GM19043 (cell line): ENCODE measurements around the gene THEM4.
"Not testable (repeated sequence)": the region's sequence is repeated elsewhere in the genome, so short reads cannot be mapped to it uniquely, and the experiment has no call there.

ENCODE experiments used
- ATAC-seq: cut with Tn5 transposase; IDR thresholded peaks from one replicate; pipeline ENCODE4 v1.9.1; 2021; ENCODE audit warnings: low read depth; ENCODE audit not compliant: unreplicated experiment

Gene THEM4

DNA sequence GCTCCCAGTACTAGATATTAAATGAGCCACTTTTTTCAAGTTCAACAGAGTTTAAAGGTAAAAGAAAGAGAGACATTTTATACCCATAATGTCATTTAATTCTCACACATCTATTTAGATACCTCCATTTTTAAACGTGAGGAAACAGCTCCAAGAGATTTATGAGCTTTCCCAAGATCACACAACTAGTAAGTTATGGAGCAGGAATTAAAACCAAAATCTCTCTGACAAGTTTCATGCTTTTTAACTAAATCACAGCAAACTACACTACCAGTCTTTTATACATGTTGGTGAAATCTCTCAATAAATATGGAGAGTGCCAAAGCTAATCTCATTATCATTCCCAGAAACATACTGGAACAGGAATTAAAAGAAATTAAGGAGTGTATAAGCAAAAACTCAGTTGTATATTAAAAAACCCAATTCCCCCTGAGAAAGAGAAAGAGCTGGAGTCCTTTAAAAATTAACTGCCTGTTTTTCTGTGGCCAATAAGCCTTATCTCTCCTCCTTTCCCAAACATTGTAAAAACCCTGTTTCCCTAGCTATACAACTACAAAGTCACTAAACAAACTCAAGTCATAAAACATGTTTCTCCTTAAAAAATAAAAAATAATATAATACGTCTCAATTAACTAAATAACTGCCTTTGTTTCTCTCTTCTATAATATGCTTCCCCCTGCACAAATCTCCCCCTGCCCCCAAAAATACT is 26.7 kb upstream of the THEM4 start:
- no peak for ATAC-seq

DNA sequence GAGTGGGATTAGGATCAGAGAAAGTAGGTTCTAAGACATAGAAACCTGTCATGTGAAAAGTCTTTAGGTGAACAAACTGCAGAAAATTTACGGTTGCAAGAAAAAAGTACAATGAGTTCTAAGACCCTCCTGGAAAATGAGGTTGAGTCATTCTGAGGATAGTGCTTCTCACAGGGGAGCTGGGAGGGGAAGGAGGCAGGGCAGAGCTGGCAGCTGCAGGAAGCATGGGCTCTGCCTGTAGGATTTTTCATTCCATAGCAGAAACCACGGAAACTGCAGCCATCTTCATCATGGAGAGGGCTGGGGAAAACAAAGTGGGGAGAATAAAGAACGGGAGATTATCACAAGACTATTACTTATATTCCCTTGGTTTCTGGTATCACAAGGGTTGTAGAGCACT is 25.8 kb upstream of the THEM4 start:
- no peak for ATAC-seq

DNA sequence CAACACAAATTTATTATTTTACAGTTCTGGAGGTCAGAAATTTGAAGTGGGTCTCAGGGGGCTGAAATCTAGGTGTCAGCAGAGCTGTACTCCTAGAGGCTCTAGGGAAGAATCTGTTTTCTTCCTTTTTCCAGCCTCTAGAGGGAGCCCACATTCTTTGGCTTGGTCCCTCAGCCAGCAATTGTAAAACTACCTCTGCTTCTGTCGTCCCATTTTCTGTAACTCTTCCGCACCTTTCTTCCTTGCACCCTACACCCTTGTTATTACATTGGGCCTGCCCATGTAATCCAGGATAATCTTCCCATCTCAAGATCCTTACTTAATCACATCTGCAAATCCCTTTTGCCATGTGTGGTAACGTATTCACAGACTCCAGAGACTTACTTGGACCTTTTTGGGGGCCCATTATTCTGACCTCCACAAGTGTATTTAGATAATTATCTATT is 24.8 kb upstream of the THEM4 start:
- ATAC-seq = no peak

GRCh38 chr1:151924691-151925587 is 15.6 kb upstream of the THEM4 start:
- ATAC-seq = no peak

- no peak for ATAC-seq
Observed at GRCh38 chr1:151923422-151923821, 14.1 kb upstream of the THEM4 start.

DNA sequence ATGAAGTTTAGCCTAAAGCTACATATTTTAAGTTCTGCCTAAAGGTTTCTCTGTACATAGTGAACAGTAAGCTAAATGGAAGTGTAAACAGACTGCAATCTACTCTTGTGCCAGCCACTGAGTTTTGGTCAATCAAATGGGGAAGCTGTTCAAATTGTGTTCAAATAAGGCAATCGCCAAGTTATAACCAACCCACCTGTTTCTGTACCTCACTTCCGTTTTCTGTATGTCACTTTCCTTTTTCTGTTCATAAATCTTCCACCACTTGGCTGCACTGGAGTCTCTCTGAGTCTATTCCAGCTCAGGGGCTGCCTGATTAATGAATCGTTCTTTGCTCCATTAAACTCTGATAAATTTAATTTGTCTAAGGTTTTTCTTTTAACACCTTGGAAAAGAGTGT is 10.8 kb upstream of the THEM4 start:
- ATAC-seq = no peak

- ATAC-seq = no peak
Observed at GRCh38 chr1:151918819-151919610, 9.7 kb upstream of the THEM4 start.

DNA sequence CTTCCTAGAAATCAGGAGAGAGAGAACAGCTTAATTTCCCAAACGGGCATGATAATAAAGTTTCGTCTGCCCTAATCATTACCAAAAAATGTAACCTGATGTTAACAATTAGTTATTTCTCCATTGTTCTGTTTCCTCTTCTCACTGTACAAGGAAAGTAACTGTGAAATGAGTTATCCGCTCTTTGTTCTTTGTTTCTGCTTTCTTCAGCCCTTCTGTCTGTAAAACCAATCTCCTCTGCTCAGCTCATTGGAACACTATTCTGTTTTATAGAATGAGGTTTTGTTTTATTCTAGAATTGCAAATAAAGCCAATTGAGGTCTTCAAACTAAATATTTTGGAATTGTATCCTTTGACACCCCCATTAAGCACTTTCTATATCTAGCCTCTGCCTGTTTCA is 8.8 kb upstream of the THEM4 start:
- ATAC-seq = no peak

- no peak for ATAC-seq
Observed at GRCh38 chr1:151916726-151917370, 7.5 kb upstream of the THEM4 start.

- ATAC-seq = no peak
Observed at GRCh38 chr1:151915061-151915686, 5.9 kb upstream of the THEM4 start.

- no peak for ATAC-seq
Observed at GRCh38 chr1:151914076-151914475, 4.8 kb upstream of the THEM4 start.

DNA sequence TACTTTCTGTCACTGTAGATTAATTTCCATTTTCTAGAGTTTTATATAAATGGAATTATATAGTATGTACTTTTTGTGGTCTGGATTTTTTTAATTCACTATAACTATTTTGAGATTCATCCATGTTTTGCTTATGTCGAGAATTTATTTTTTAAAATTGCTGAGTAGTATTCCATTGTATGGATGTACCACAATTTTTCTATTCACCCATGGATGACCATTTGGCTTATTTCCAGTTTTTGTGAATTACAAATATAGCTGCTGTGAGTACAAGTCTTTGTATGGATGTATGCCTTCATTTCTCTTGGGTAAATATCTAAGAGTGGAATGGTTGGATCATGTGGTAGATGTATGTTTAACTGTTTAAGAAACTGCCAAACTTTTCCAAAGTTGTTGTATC is 3.7 kb upstream of the THEM4 start:
- no peak for ATAC-seq

DNA sequence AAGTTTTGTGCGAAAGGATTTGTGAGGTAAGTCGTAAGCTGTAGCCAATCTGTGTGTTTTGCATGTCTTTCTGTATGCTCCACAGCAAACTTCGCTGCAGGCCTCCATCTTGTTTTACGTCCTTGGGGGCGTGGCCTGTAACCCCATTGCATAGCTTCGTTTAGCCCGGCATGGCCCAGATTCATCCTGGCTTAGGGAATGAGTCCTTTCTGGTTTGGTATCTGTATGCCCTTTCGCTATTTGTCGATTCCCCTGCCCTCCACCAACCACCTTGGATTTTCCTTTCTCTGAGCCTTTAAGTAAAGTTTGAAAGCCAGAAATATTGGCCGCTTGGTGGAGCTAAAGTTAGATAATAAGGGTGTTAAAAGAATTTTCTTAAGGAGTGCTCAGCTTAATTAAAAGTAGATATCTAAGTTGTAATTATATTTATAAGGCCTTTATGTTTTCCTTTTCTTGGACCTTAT is 1.1 kb downstream of the THEM4 start:
- no peak for ATAC-seq

DNA sequence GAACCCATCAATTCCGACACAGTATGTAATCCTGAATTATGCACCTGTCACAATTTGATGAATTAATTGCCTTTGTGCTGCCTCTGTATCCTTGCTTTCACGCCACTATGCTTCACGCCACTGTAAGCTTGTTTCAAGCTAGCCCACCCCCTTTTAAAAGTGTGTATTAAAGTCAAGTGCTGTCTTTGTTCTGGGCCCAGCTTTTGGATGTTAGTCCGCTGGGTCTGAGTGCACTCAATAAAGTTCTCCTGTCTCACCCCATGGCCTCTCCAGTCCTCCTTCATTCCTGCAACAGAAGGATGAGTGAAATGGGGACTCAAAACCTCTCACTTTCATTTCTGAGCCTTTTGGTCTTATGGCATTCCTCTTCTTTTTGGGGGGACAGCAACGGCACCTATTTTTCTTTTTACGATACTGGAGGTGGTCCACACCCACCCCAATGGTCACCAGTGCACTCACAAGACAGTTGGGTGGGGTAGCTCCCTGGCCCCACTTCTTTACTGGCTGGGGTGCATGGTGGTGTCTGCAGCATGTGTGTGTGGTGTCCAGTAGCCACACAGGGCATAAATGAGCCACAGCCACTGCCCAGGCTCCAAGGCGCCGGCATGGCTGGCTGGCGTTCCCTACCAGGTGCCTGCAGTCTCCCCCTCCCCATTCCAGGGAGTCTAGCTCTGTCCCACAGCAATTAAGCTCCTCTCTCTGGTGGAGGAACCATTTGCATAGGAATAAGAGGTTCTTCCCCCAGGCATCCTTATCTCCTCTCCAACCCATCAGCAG is 1.8 kb downstream of the THEM4 start:
- no peak for ATAC-seq

- not testable (repeated sequence) for ATAC-seq
Observed at GRCh38 chr1:151906324-151906645, 3.0 kb downstream of the THEM4 start.

- ATAC-seq = not testable (repeated sequence)
Observed at GRCh38 chr1:151905443-151906323, 3.6 kb downstream of the THEM4 start.

DNA sequence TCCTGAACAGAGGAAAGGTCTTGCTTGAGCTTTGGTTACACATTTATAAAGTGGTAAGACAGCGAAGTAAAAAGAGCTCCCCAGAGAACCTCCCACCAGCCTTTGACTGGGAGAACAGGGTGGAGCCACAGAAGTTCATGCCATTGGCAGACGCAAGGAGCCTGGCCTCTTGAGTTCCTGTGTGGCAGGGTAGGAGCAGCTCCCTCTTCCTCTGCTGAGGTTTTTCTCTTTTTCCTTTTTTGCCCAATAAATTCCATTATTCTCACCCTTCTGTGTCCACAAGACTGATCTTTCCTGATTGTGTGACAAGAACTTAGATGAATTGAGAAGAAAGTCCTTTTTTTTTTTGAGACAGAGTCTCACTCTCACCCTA is 4.3 kb downstream of the THEM4 start:
- no peak for ATAC-seq

- no peak for ATAC-seq
Observed at GRCh38 chr1:151902858-151903257, 6.5 kb downstream of the THEM4 start.
